Measurements from ENCODE around the gene PTS.

- TF ChIP-seq SUZ12 (IDR thresholded peaks at IDR 0.05; ENCODE audit: extremely low read depth, insufficient read depth, insufficient read length) = no peak
- TF ChIP-seq YY1 (IDR thresholded peaks at IDR 0.05; ENCODE audit: insufficient read depth, insufficient read length) = no peak
Observed at GRCh38 chr11:112225753-112226061, 521 bp upstream of the PTS start.
